Smooth muscle cell (in vitro differentiated cells): Measurements from ENCODE around the gene ACSL4. TPM values are rescaled to one million over a fixed set of nuclear protein-coding genes. Genes with fewer than 3 reads are reported as not detected.

ENCODE experiments used
- DNase-seq: peaks from one replicate; lab custom pipeline; 2025; ENCODE audit not compliant: unreplicated experiment; lab: John Stamatoyannopoulos, UW
- H2AFZ ChIP-seq: fragments of 200-600 bp; sonication (generic); 2 replicates; pipeline ENCODE4 v1.6.0; 2016; ENCODE audit warnings: antibody characterized with exemption, low read depth, mild to moderate bottlenecking
- H3F3A ChIP-seq: fragments of 200-600 bp; sonication (generic); 2 replicates; pipeline ENCODE4 v1.6.0; 2017; ENCODE audit warnings: antibody characterized with exemption, low read depth
- H3K27ac ChIP-seq: fragments of 200-600 bp; sonication (generic); 2 replicates; pipeline ENCODE4 v1.5.1; 2016; ENCODE audit warnings: low read depth, mild to moderate bottlenecking
- H3K27me3 ChIP-seq: fragments of 200-600 bp; sonication (generic); 2 replicates; pipeline ENCODE4 v1.6.1; 2016; ENCODE audit warnings: low read depth, mild to moderate bottlenecking
- H3K36me3 ChIP-seq: fragments of 200-600 bp; sonication (generic); 2 replicates; pipeline ENCODE4 v1.5.1; 2016; ENCODE audit warnings: low read depth
- H3K4me1 ChIP-seq: fragments of 200-600 bp; sonication (generic); 2 replicates; pipeline ENCODE4 v1.5.1; 2016; ENCODE audit warnings: low read depth
- H3K4me2 ChIP-seq: fragments of 200-600 bp; sonication (generic); 2 replicates; pipeline ENCODE4 v1.6.0; 2016; ENCODE audit warnings: mild to moderate bottlenecking
- H3K4me3 ChIP-seq: fragments of 200-600 bp; sonication (generic); 2 replicates; pipeline ENCODE4 v1.5.1; 2016; ENCODE audit warnings: mild to moderate bottlenecking
- H3K79me2 ChIP-seq: fragments of 200-600 bp; sonication (generic); 2 replicates; pipeline ENCODE4 v1.6.0; 2016; ENCODE audit warnings: low read depth, mild to moderate bottlenecking
- H3K9ac ChIP-seq: fragments of 200-600 bp; sonication (generic); 2 replicates; pipeline ENCODE4 v1.6.0; 2016; ENCODE audit warnings: low read depth
- H3K9me3 ChIP-seq: fragments of 200-600 bp; sonication (generic); replicated peaks from 2 replicates; pipeline ENCODE4 v1.5.1; 2016; ENCODE audit warnings: low read depth
- H4K20me1 ChIP-seq: fragments of 200-600 bp; sonication (generic); 2 replicates; pipeline ENCODE4 v1.6.0; 2016; ENCODE audit warnings: low read depth
- CTCF ChIP-seq: fragments of 200-600 bp; sonication (generic); IDR thresholded peaks from 2 replicates; pipeline ENCODE4 v1.5.1; 2017; ENCODE audit warnings: borderline replicate concordance, mild to moderate bottlenecking, antibody characterized with exemption; ENCODE audit not compliant: insufficient read depth, poor library complexity, severe bottlenecking
- WGBS: methylation state at CpG from one replicate; pipeline ENCODE4 v1.1.7; 2016; ENCODE audit warnings: low lambda C conversion rate; 5-methylcytosine and 5-hydroxymethylcytosine counted together
- polyA plus RNA-seq: library from polyadenylated mRNA; unstranded; fragments of >200 nt; fragmentation: Nextera tagmentation; extraction: Ambion mirVana; gene quantifications from 2 replicates; pipeline ENCODE4 v1.2.1, GENCODE V29; 2016
- total RNA-seq: library from RNA; depleted of rRNA; stranded (reverse); fragments of >200 nt; gene quantifications from 2 replicates; pipeline ENCODE4 v1.2.3, GENCODE V29; 2014

Gene ACSL4
- total RNA-seq (61.8 and 79.0 TPM in 2 replicates), polyA plus RNA-seq (14.7 and 15.4 TPM in 2 replicates)

- H3K36me3 ChIP-seq, result no peaks in the 10 kb centered on the region
- peak within 1 kb of the TSS; percentile 87 for H3K4me2 ChIP-seq
- TF ChIP-seq CTCF, result no peak
- H3K9ac ChIP-seq, result peak within 1 kb of the TSS; percentile 89
- H3K9me3 ChIP-seq, result no peaks in the 10 kb centered on the region
- peak within 1 kb of the TSS; percentile 89 for H3K27ac ChIP-seq
- 55% methylated on average over 57 of the region's 89 CpGs for WGBS
- H4K20me1 ChIP-seq, result peaks cover 7% of the 10 kb centered on the region
- H3F3A ChIP-seq, result no peaks in the 10 kb centered on the region
- H3K79me2 ChIP-seq, result peaks cover 46% of the 10 kb centered on the region
- H3K27me3 ChIP-seq, result no peaks in the 10 kb centered on the region
- peaks cover 7% of the 10 kb centered on the region for H3K4me1 ChIP-seq
- H3K4me3 ChIP-seq, result peak within 1 kb of the TSS; percentile 66
- no peak within 1 kb of the TSS for H2AFZ ChIP-seq
- peak; percentile 45 for DNase-seq
These were observed at the start of gene ACSL4 for GRCh38 chrX:109732807-109733612. TSS of gene ACSL4 (minus strand) at chrX:109733257. CDS start at chrX:109683363, 49,894 bp downstream.

- H3K9ac ChIP-seq, result no peak overlapping the region
- no peak overlapping the region for H3K4me3 ChIP-seq
- H3K36me3 ChIP-seq, result no peaks in the 10 kb centered on the region
- H3K9me3 ChIP-seq, result no peaks in the 10 kb centered on the region
- TF ChIP-seq CTCF, result no peak
- H3K79me2 ChIP-seq, result no peaks in the 10 kb centered on the region
- no peak overlapping the region for H2AFZ ChIP-seq
- no peak overlapping the region for H3K4me2 ChIP-seq
- H3K27ac ChIP-seq, result no peak overlapping the region
- no peak for DNase-seq
- WGBS, result 88% methylated on average over 4 of the region's 4 CpGs
- no peaks in the 10 kb centered on the region for H3K27me3 ChIP-seq
- no peaks in the 10 kb centered on the region for H4K20me1 ChIP-seq
- no peaks in the 10 kb centered on the region for H3F3A ChIP-seq
- H3K4me1 ChIP-seq, result no peaks in the 10 kb centered on the region
These were observed 44.7 kb upstream of the ACSL4 start for GRCh38 chrX:109777749-109778148.

DNA sequence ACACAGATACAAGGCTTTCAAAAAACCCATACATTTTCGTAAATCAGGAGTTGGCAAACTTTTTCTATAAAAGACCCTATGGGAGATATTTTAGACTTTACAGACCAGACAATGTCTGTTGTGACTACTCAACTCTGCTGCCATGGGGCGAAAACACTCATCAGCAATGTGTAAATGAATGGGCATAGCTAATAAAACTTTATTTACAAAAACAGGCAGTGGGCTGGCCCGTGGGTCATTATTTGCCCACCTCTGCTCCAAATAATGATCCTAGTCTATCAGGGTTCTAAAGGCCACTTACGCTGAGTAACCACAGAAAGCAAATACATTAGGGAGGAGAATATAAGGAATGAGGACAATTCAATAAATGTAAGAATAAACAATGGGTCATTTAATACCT lies 43.9 kb upstream of the ACSL4 start:
- Histone ChIP-seq H3K79me2 (no peaks in the 10 kb centered on the region), H3K27ac (no peak overlapping the region), H3K27me3 (no peaks in the 10 kb centered on the region), H3K9me3 (no peaks in the 10 kb centered on the region), H2AFZ (no peak overlapping the region), H3K9ac (no peak overlapping the region), H3K4me1 (no peaks in the 10 kb centered on the region), H4K20me1 (no peaks in the 10 kb centered on the region), H3K4me2 (no peak overlapping the region), H3F3A (no peaks in the 10 kb centered on the region), H3K4me3 (no peak overlapping the region), H3K36me3 (no peaks in the 10 kb centered on the region)
- WGBS, result 80% methylated on average over 4 of the region's 4 CpGs
- no peak for DNase-seq
- no peak for TF ChIP-seq CTCF

DNA sequence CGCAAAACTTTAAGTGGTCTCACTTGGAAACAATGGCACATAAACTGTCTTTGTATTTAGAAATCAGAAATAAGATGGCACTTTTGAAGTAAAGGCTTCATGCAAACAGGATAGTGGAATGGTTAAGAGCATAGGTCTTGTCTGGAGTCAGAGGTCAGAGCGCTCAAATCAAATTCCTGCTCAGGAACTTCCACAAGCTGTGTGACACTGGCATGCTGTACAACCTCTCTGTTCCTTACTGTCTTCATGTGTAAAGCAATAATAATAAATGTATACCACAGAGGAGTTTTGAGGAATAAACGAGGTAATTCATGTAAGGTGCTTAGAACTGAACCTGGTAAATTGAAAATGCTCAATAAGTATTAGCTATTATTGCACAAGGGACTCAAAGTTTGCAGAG lies 43.4 kb upstream of the ACSL4 start:
- H3K4me1 ChIP-seq, result no peaks in the 10 kb centered on the region
- H3K79me2 ChIP-seq, result no peaks in the 10 kb centered on the region
- H3K9ac ChIP-seq, result no peak overlapping the region
- H3K4me3 ChIP-seq, result no peak overlapping the region
- no peaks in the 10 kb centered on the region for H4K20me1 ChIP-seq
- DNase-seq, result no peak
- H3K36me3 ChIP-seq, result no peaks in the 10 kb centered on the region
- no peak overlapping the region for H2AFZ ChIP-seq
- H3K9me3 ChIP-seq, result no peaks in the 10 kb centered on the region
- H3K27me3 ChIP-seq, result no peaks in the 10 kb centered on the region
- no peak for TF ChIP-seq CTCF
- no peak overlapping the region for H3K27ac ChIP-seq
- H3F3A ChIP-seq, result no peaks in the 10 kb centered on the region
- no peak overlapping the region for H3K4me2 ChIP-seq
- 71% methylated on average over 3 of the region's 3 CpGs for WGBS
